ENCODE measurements around the gene PKDREJ. TPM values are rescaled to one million over a fixed set of nuclear protein-coding genes. Genes with fewer than 3 reads are reported as not detected.

The PKDREJ gene
- total RNA-seq, 4 donors from 2014 or later: 0.13 to 1.3 (median 0.35) TPM; not detected in 1

GRCh38 chr22:46256358-46256958 is 6.7 kb downstream of the PKDREJ start:
- Histone ChIP-seq H3K36me3 (no peaks in the 10 kb centered on the region), H3K4me1 (no peaks in the 10 kb centered on the region), H3K27ac (no peak overlapping the region), H3K27me3 (no peaks in the 10 kb centered on the region), H3K4me3 (no peak overlapping the region), H3K9me3 (no peaks in the 10 kb centered on the region)
- TF ChIP-seq CTCF (IDR thresholded peaks at IDR 0.05): no peak
- TF ChIP-seq POLR2A (IDR thresholded peaks at IDR 0.05): no peak
- DNase-seq: no peak

- TF ChIP-seq POLR2A (IDR thresholded peaks at IDR 0.05) (no peak), CTCF (IDR thresholded peaks at IDR 0.05) (no peak)
- H3K27ac ChIP-seq: no peak overlapping the region
- no peak overlapping the region for H3K4me3 ChIP-seq
- H3K36me3 ChIP-seq: no peaks in the 10 kb centered on the region
- DNase-seq: no peak
- peaks cover 0 to 17% (median 5%) of the 10 kb centered on the region in 4 donors for H3K4me1 ChIP-seq
- H3K9me3 ChIP-seq: no peaks in the 10 kb centered on the region
- no peaks in the 10 kb centered on the region for H3K27me3 ChIP-seq
These were observed 11.2 kb downstream of the PKDREJ start for GRCh38 chr22:46251816-46252380.

- H3K27ac ChIP-seq: peak overlapping the region in 1 of 4 donors; percentile 92
- H3K36me3 ChIP-seq: no peaks in the 10 kb centered on the region
- H3K9me3 ChIP-seq: no peaks in the 10 kb centered on the region
- peak overlapping the region in 2 of 4 donors; percentile 65 to 79 for H3K4me3 ChIP-seq
- H3K4me1 ChIP-seq: peaks cover 0 to 17% (median 5%) of the 10 kb centered on the region in 4 donors
- DNase-seq: no peak
- TF ChIP-seq POLR2A (IDR thresholded peaks at IDR 0.05) (no peak), CTCF (IDR thresholded peaks at IDR 0.05) (no peak)
- no peaks in the 10 kb centered on the region for H3K27me3 ChIP-seq
These were observed 11.9 kb downstream of the PKDREJ start for GRCh38 chr22:46251266-46251665.

GRCh38 chr22:46250783-46251125 is 12.4 kb downstream of the PKDREJ start:
- peaks cover 0 to 17% (median 5%) of the 10 kb centered on the region in 4 donors for H3K4me1 ChIP-seq
- H3K36me3 ChIP-seq: no peaks in the 10 kb centered on the region
- H3K9me3 ChIP-seq: no peaks in the 10 kb centered on the region
- H3K4me3 ChIP-seq: peak overlapping the region; percentile 65 to 79 (median 76)
- no peaks in the 10 kb centered on the region for H3K27me3 ChIP-seq
- H3K27ac ChIP-seq: peak overlapping the region; percentile 85 to 92 (median 90)
- TF ChIP-seq CTCF (IDR thresholded peaks at IDR 0.05) (no peak), POLR2A (IDR thresholded peaks at IDR 0.05) (no peak)
- peak in 1 of 3 donors; percentile 68 for DNase-seq

GRCh38 chr22:46250035-46250782 is 12.9 kb downstream of the PKDREJ start, which contains the start of gene CDPF1:
Gene CDPF1 (minus strand): TSS chr22:46250293. CDS start chr22:46248284, 2,009 bp downstream.
- peak; percentile 88 to 97 (median 97) for DNase-seq
- H3K36me3 ChIP-seq: no peaks in the 10 kb centered on the region
- peak within 1 kb of the TSS; percentile 85 to 92 (median 90) for H3K27ac ChIP-seq
- TF ChIP-seq POLR2A (IDR thresholded peaks at IDR 0.05) (peak; percentile 79 to 96), CTCF (IDR thresholded peaks at IDR 0.05) (peak in 2 of 6 experiments; percentile 29 to 38)
- H3K9me3 ChIP-seq: no peaks in the 10 kb centered on the region
- H3K4me3 ChIP-seq: peak within 1 kb of the TSS; percentile 65 to 79 (median 76)
- no peaks in the 10 kb centered on the region for H3K27me3 ChIP-seq
- peaks cover 0 to 20% (median 5%) of the 10 kb centered on the region in 4 donors for H3K4me1 ChIP-seq
